ENCODE data around the gene PDE8A.
"Not testable (repeated sequence)": the region's sequence is repeated elsewhere in the genome, so short reads cannot be mapped to it uniquely, and the experiment has no call there.

The PDE8A gene

GRCh38 chr15:84961707-84962106 lies 19.9 kb upstream of the PDE8A start:
- DNase-seq (ENCODE audit: low spot score) = no peak

GRCh38 chr15:84962955-84963354 lies 18.7 kb upstream of the PDE8A start:
- DNase-seq (ENCODE audit: low spot score) = no peak

- DNase-seq (ENCODE audit: low spot score) = no peak
These were observed 14.3 kb upstream of the PDE8A start for GRCh38 chr15:84967380-84967779.

- DNase-seq (ENCODE audit: low spot score) = no peak
These were observed 13.4 kb upstream of the PDE8A start for GRCh38 chr15:84968301-84968700.

GRCh38 chr15:84969257-84969656 lies 12.4 kb upstream of the PDE8A start:
- DNase-seq (ENCODE audit: low spot score) = no peak

- DNase-seq (ENCODE audit: low spot score) = no peak
These were observed 10.8 kb upstream of the PDE8A start for GRCh38 chr15:84970843-84971242.

- DNase-seq (ENCODE audit: low spot score) = no peak
These were observed 7.9 kb upstream of the PDE8A start for GRCh38 chr15:84973492-84974460.

GRCh38 chr15:84975871-84976351 lies 5.7 kb upstream of the PDE8A start:
- no peak for DNase-seq (ENCODE audit: low spot score)

GRCh38 chr15:84976746-84977345 lies 4.8 kb upstream of the PDE8A start:
- DNase-seq (ENCODE audit: low spot score) = no peak

GRCh38 chr15:84979651-84980050 lies 2.0 kb upstream of the PDE8A start:
- DNase-seq (ENCODE audit: low spot score) = no peak

- DNase-seq (ENCODE audit: low spot score) = peak; percentile 92
These were observed 1.2 kb upstream of the PDE8A start for GRCh38 chr15:84980196-84981053.

- peak; percentile 98 for DNase-seq (ENCODE audit: low spot score)
These were observed 474 bp upstream of the PDE8A start for GRCh38 chr15:84981054-84981710.

- peak; percentile 51 for DNase-seq (ENCODE audit: low spot score)
These were observed 755 bp downstream of the PDE8A start for GRCh38 chr15:84982301-84982920.

GRCh38 chr15:84983294-84983693 lies 1.6 kb downstream of the PDE8A start:
- peak; percentile 42 for DNase-seq (ENCODE audit: low spot score)

GRCh38 chr15:84983711-84984110 lies 2.1 kb downstream of the PDE8A start:
- DNase-seq (ENCODE audit: low spot score) = no peak

- no peak for DNase-seq (ENCODE audit: low spot score)
These were observed 3.5 kb downstream of the PDE8A start for GRCh38 chr15:84985158-84985557.

GRCh38 chr15:84987351-84987750 lies 5.7 kb downstream of the PDE8A start:
- DNase-seq (ENCODE audit: low spot score) = not testable (repeated sequence)

- DNase-seq (ENCODE audit: low spot score) = no peak
These were observed 6.4 kb downstream of the PDE8A start for GRCh38 chr15:84987949-84988624.

GRCh38 chr15:84988909-84989644 lies 7.4 kb downstream of the PDE8A start:
- DNase-seq (ENCODE audit: low spot score) = no peak

GRCh38 chr15:84990507-84990906 lies 8.9 kb downstream of the PDE8A start:
- DNase-seq (ENCODE audit: low spot score) = no peak
